B cell (primary cell): Measurements from ENCODE around the gene SFXN3. TPM values are rescaled to one million over a fixed set of nuclear protein-coding genes. Genes with fewer than 3 reads are reported as not detected.
A peak's percentile ranks its signal among the peaks of the same experiment; 100 is the strongest.

ENCODE experiments used
- ATAC-seq: fragments of 200-7000 bp; cut with Tn5 transposase; one replicate; pipeline ENCODE4 v1.10.0; 2021; ENCODE audit warnings: low read depth, mild to moderate bottlenecking, moderate number of reproducible peaks, moderate library complexity
- CTCF ChIA-PET: fragments of 350-600 bp; sonication (Branson Sonifier 250); formaldehyde crosslinking; loops from one replicate; lab custom pipeline; 2021; ENCODE audit warnings: antibody characterized with exemption, inconsistent platforms; lab: Charles Lee
- POLR2A ChIA-PET: fragments of 350-600 bp; sonication (Branson Sonifier 250); formaldehyde crosslinking; loops from one replicate; lab custom pipeline; 2021; ENCODE audit warnings: antibody characterized with exemption; lab: Charles Lee
- DNase-seq: peaks from one replicate; pipeline ENCODE4 v3.0.0; 2013
- H2AFZ ChIP-seq: 2 replicates; pipeline ENCODE4 v1.6.1; 2012; ENCODE audit warnings: mild to moderate bottlenecking, low read depth, low read length; ENCODE audit not compliant: insufficient read depth, poor library complexity, severe bottlenecking
- H3K27ac ChIP-seq, 2 donors: 1 replicate in 1 of 2; 2 replicates in 1 of 2; pipeline ENCODE4 v1.5.1; 2012 to 2013; ENCODE audit warnings: low read length in 2 of 2, mild to moderate bottlenecking in 2 of 2, moderate library complexity in 1 of 2
- H3K27me3 ChIP-seq, 4 experiments: fragments of 200-600 bp in 1 of 4; sonication (generic) in 1 of 4; replicated peaks in 1 of 4; 1 replicate in 2 of 4; 2 replicates in 2 of 4; pipeline versions ENCODE4 v1.6.1 to v1.7.0; 2013 to 2016; ENCODE audit warnings: low read length in 3 of 4, mild to moderate bottlenecking in 2 of 4, mixed read lengths in 1 of 4, moderate library complexity in 1 of 4; ENCODE audit not compliant: insufficient read depth in 4 of 4, control insufficient read depth in 3 of 4; ENCODE audit errors: control extremely low read depth in 1 of 4
- H3K36me3 ChIP-seq, 2 experiments: replicated peaks in 1 of 2; 1 replicate in 1 of 2; 2 replicates in 1 of 2; pipeline versions ENCODE4 v1.6.1 to v1.7.1; 2013; ENCODE audit warnings: low read length in 1 of 2; ENCODE audit not compliant: insufficient read depth in 2 of 2, control insufficient read depth in 1 of 2; ENCODE audit errors: control extremely low read depth in 1 of 2, extremely low read depth in 1 of 2
- H3K4me1 ChIP-seq, 2 donors: fragments of 200-600 bp in 1 of 2; sonication (generic) in 1 of 2; 1 replicate in 1 of 2; 2 replicates in 1 of 2; pipeline versions ENCODE4 v1.5.1 to v1.6.1; 2013 to 2017; ENCODE audit warnings: low read length in 2 of 2; ENCODE audit not compliant: control insufficient read depth in 2 of 2, insufficient read depth in 2 of 2
- H3K4me2 ChIP-seq: replicated peaks from 2 replicates; pipeline ENCODE3; 2012; ENCODE audit warnings: mild to moderate bottlenecking, low read depth, low read length; ENCODE audit not compliant: poor library complexity, severe bottlenecking
- H3K4me3 ChIP-seq, 5 experiments: fragments of 200-600 bp in 1 of 5; sonication (generic) in 1 of 5; 1 replicate in 3 of 5; 2 replicates in 2 of 5; pipeline versions ENCODE4 v1.5.1 to v1.7.0; 2011 to 2016; ENCODE audit warnings: low read length in 4 of 5, mild to moderate bottlenecking in 4 of 5, low read depth in 2 of 5, control low read depth in 1 of 5, moderate library complexity in 1 of 5; ENCODE audit not compliant: insufficient read depth in 1 of 5; ENCODE audit errors: control extremely low read depth in 1 of 5, extremely low read depth in 1 of 5
- H3K79me2 ChIP-seq: fragments of 200-600 bp; sonication (generic); one replicate; pipeline ENCODE4 v1.6.0; 2016; ENCODE audit warnings: low read length; ENCODE audit not compliant: control insufficient read depth, insufficient read depth
- H3K9ac ChIP-seq: fragments of 200-600 bp; sonication (generic); 2 replicates; pipeline ENCODE4 v1.6.1; 2017; ENCODE audit warnings: mild to moderate bottlenecking, low read length, moderate library complexity
- H3K9me3 ChIP-seq, 3 donors: one replicate each; pipeline versions ENCODE4 v1.6.1 to v1.7.1; 2013; ENCODE audit warnings: low read length in 2 of 3; ENCODE audit not compliant: control insufficient read depth in 2 of 3, insufficient read depth in 1 of 3; ENCODE audit errors: control extremely low read depth in 1 of 3
- H4K20me1 ChIP-seq: 2 replicates; pipeline ENCODE4 v1.6.0; 2012; ENCODE audit warnings: mild to moderate bottlenecking, low read length; ENCODE audit not compliant: insufficient read depth, control insufficient read depth, poor library complexity, severe bottlenecking
- H3K27ac Mint-ChIP-seq: one replicate; pipeline ENCODE4 v1.8.0; 2021; ENCODE audit warnings: mixed read lengths
- H3K27me3 Mint-ChIP-seq: one replicate; pipeline ENCODE4 v1.8.0; 2021; ENCODE audit warnings: mixed read lengths
- H3K4me1 Mint-ChIP-seq: one replicate; pipeline ENCODE4 v1.8.0; 2021; ENCODE audit warnings: mixed read lengths
- H3K4me3 Mint-ChIP-seq: one replicate; pipeline ENCODE4 v1.8.0; 2021; ENCODE audit warnings: mixed read lengths
- H3K9me3 Mint-ChIP-seq: one replicate; pipeline ENCODE4 v1.8.0; 2022; ENCODE audit warnings: mixed read lengths; ENCODE audit not compliant: insufficient read depth
- EZH2 ChIP-seq: IDR thresholded peaks from 2 replicates; pipeline ENCODE4 v1.6.1; 2012; ENCODE audit warnings: borderline replicate concordance, low read depth, mild to moderate bottlenecking, moderate library complexity, low read length; ENCODE audit not compliant: insufficient read depth, poor library complexity, severe bottlenecking
- WGBS: methylation state at CpG from one replicate; pipeline ENCODE4 v1.1.5; 2013; ENCODE audit warnings: missing lambda C conversion rate; ENCODE audit not compliant: insufficient coverage; 5-methylcytosine and 5-hydroxymethylcytosine counted together
- intact Hi-C: fragments of 100-400 bp; cut with micrococcal nuclease; formaldehyde crosslinking; loops from one replicate; pipeline ENCODE4 v1.10.0; 2022
- polyA plus RNA-seq: library from polyadenylated mRNA; depleted of rRNA; stranded (reverse); fragments of >200 nt; gene quantifications from 2 replicates; pipeline ENCODE4 v1.2.3, GENCODE V29; 2012
- total RNA-seq, 2 donors: library from RNA; stranded (reverse); fragments of 120-200 nt in 1 of 2; gene quantifications; 1 replicate in 1 of 2; 2 replicates in 1 of 2; pipeline versions ENCODE4 v1.2.3 to v1.2.4, GENCODE V29; 2013 to 2022
- TF ChIP-seq, protein P1 (sequence below): fragments of 200-600 bp; IDR thresholded peaks from one replicate; pipeline ENCODE4 v1.8.0; 2022; ENCODE audit warnings: antibody characterized with exemption, mild to moderate bottlenecking

The SFXN3 gene
- total and polyA plus RNA-seq, 2 donors (not counting 1 experiment from before 2014, with no cell fraction given): 44.2 to 51.7 TPM

DNA sequence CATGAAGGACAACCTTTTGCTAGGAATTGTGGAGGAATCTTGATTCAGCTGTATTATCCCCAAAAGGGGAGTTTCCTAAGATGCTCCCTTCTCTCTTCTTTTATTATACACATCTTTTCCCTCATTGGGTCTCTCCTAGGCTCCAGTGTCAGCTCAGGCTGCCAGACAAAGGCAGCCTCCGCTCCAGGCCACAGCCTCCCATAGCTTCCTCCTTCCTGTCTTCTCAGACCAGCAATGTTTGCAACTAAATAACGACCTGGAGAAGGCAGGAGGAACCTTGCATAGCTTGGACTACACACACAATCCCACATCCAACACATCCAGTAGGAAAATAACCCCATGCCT, 12.3 kb downstream of the SFXN3 start:
- peak overlapping the region in 1 of 2 donors; percentile 76 for H3K27ac ChIP-seq
- H3K4me2 ChIP-seq: peak overlapping the region; percentile 78
- H3K36me3 ChIP-seq: no peaks in the 10 kb centered on the region
- peaks cover 0 to 4% (median 0%) of the 10 kb centered on the region in 3 donors for H3K9me3 ChIP-seq
- ATAC-seq (no peak), DNase-seq (no peak)
- Mint-ChIP-seq H3K27me3 (peaks cover 24% of the 10 kb centered on the region), H3K9me3 (no peaks in the 10 kb centered on the region), H3K27ac (peak overlapping the region; percentile 90), H3K4me1 (peaks cover 18% of the 10 kb centered on the region), H3K4me3 (peak overlapping the region; percentile 100)
- peak overlapping the region; percentile 69 for H3K9ac ChIP-seq
- ChIA-PET POLR2A (interaction anchor here (0.5 to 2.1 kb wide), 8 partner anchors 8 to 1673 kb away, joined by 3 to 20 read pairs (median 5); partner anchors contain the start of genes KAZALD1, PDZD7 and SFXN3), CTCF (interaction anchor here (0.6 to 7.8 kb wide), 13 partner anchors 9 to 98 kb away, joined by 3 to 306 read pairs (median 9); partner anchors contain the start of genes KAZALD1, PDZD7 and SFXN3)
- H3K79me2 ChIP-seq: no peaks in the 10 kb centered on the region
- WGBS: 78% methylated on average over 1 of the region's 2 CpGs
- no peak for TF ChIP-seq EZH2
- TF ChIP-seq, protein P1, sequence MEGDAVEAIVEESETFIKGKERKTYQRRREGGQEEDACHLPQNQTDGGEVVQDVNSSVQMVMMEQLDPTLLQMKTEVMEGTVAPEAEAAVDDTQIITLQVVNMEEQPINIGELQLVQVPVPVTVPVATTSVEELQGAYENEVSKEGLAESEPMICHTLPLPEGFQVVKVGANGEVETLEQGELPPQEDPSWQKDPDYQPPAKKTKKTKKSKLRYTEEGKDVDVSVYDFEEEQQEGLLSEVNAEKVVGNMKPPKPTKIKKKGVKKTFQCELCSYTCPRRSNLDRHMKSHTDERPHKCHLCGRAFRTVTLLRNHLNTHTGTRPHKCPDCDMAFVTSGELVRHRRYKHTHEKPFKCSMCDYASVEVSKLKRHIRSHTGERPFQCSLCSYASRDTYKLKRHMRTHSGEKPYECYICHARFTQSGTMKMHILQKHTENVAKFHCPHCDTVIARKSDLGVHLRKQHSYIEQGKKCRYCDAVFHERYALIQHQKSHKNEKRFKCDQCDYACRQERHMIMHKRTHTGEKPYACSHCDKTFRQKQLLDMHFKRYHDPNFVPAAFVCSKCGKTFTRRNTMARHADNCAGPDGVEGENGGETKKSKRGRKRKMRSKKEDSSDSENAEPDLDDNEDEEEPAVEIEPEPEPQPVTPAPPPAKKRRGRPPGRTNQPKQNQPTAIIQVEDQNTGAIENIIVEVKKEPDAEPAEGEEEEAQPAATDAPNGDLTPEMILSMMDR: no peak
- intact Hi-C loops: loop anchor here (5.0 kb wide), 1 partner anchor 309 kb away; the partner anchor contains the start of gene BTRC
- H3K4me3 ChIP-seq: peak overlapping the region; percentile 50 to 76 (median 68)
- H2AFZ ChIP-seq: peak overlapping the region; percentile 92
- no peaks in the 10 kb centered on the region for H4K20me1 ChIP-seq
- H3K27me3 ChIP-seq: peaks cover 0 to 27% (median 9%) of the 10 kb centered on the region in 4 experiments
- H3K4me1 ChIP-seq: peaks cover 6 to 15% of the 10 kb centered on the region in 2 donors

DNA sequence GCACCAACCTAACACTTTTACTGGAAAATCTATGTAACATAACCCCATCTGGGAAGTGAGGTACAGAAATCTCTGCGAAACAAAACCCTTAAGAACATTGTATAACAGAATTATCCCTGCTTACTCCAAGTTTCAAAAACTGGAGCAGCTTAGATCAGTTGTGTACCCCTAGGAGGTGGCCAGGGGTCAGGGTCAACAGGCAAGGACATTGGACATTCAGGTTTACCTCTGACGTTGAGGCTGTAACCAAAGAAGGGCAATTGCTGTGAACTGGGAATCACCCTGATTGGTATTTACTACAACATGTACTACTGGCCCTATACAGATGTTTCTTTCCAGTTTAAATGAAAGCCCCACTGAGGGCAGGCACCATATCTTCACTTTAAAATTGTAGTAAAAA, 13.1 kb downstream of the SFXN3 start:
- ATAC-seq: no peak
- H3K4me1 Mint-ChIP-seq: peaks cover 24% of the 10 kb centered on the region

More for the DNA sequence above, 13.1 kb downstream of the SFXN3 start:
- 100% methylated on average over 1 of the region's 2 CpGs for WGBS
- H3K9me3 ChIP-seq: peaks cover 0 to 4% (median 0%) of the 10 kb centered on the region in 3 donors
- H3K36me3 ChIP-seq: no peaks in the 10 kb centered on the region
- ChIA-PET POLR2A (interaction anchor here (1.9 to 2.1 kb wide), 2 partner anchors 12 to 18 kb away, joined by 13 to 20 read pairs; partner anchors contain the start of genes KAZALD1, PDZD7 and SFXN3), CTCF (interaction anchor here (0.6 to 7.8 kb wide), 10 partner anchors 9 to 97 kb away, joined by 3 to 306 read pairs (median 22); partner anchors contain the start of genes KAZALD1, PDZD7 and SFXN3)
- Mint-ChIP-seq H3K27me3 (peaks cover 32% of the 10 kb centered on the region), H3K27ac (no peak overlapping the region), H3K4me3 (no peak overlapping the region), H3K9me3 (no peaks in the 10 kb centered on the region)
- no peaks in the 10 kb centered on the region for H3K79me2 ChIP-seq
- peaks cover 6 to 15% of the 10 kb centered on the region in 2 donors for H3K4me1 ChIP-seq
- H3K4me2 ChIP-seq: no peak overlapping the region
- intact Hi-C loops: loop anchor here (5.0 kb wide), 1 partner anchor 308 kb away; the partner anchor contains the start of gene BTRC
- no peak overlapping the region for H3K4me3 ChIP-seq
- peaks cover 0 to 34% (median 13%) of the 10 kb centered on the region in 4 experiments for H3K27me3 ChIP-seq
- DNase-seq: no peak
- no peak overlapping the region for H3K27ac ChIP-seq
- H2AFZ ChIP-seq: no peak overlapping the region
- TF ChIP-seq, protein P1: no peak
- no peak for TF ChIP-seq EZH2
- no peak overlapping the region for H3K9ac ChIP-seq
- H4K20me1 ChIP-seq: no peaks in the 10 kb centered on the region
